Measurements from ENCODE around the gene YY1. TPM values are rescaled to one million over a fixed set of nuclear protein-coding genes. Genes with fewer than 3 reads are reported as not detected.

The YY1 gene
- total RNA-seq, 3 donors from 2014 or later: 60.8 to 78.7 (median 72.9) TPM

GRCh38 chr14:100317912-100318808, 79.2 kb downstream of the YY1 start:
- Histone ChIP-seq H3K4me3 (no peak overlapping the region), H3K36me3 (ENCODE audit: low read depth) (no peaks in the 10 kb centered on the region), H3K9me3 (no peaks in the 10 kb centered on the region), H3K4me1 (ENCODE audit: low read depth) (peaks cover 13% of the 10 kb centered on the region)
- DNase-seq (peak; percentile 77 to 82 (median 79)), ATAC-seq (peak; percentile 89)
- intact Hi-C loops (cut with DNase I, micrococcal nuclease): no loop called here
- TF ChIP-seq CTCF (IDR thresholded peaks at IDR 0.05): peak; percentile 79

GRCh38 chr14:100320157-100320856, 81.4 kb downstream of the YY1 start:
- no peaks in the 10 kb centered on the region for H3K9me3 ChIP-seq
- no peak for TF ChIP-seq CTCF (IDR thresholded peaks at IDR 0.05)
- intact Hi-C loops (cut with DNase I, micrococcal nuclease): no loop called here
- ATAC-seq (no peak), DNase-seq (no peak)
- no peak overlapping the region for H3K4me3 ChIP-seq
- no peaks in the 10 kb centered on the region for H3K36me3 ChIP-seq (ENCODE audit: low read depth)
- H3K4me1 ChIP-seq (ENCODE audit: low read depth): peaks cover 13% of the 10 kb centered on the region

- ATAC-seq: no peak
Measured at GRCh38 chr14:100321473-100322137, 82.7 kb downstream of the YY1 start.

GRCh38 chr14:100322138-100322957, 83.4 kb downstream of the YY1 start:
- no peak for ATAC-seq
- Histone ChIP-seq H3K4me3 (no peak overlapping the region), H3K4me1 (ENCODE audit: low read depth) (peaks cover 13% of the 10 kb centered on the region), H3K36me3 (ENCODE audit: low read depth) (no peaks in the 10 kb centered on the region), H3K9me3 (no peaks in the 10 kb centered on the region)
- intact Hi-C loops (cut with DNase I, micrococcal nuclease): no loop called here
- no peak for TF ChIP-seq CTCF (IDR thresholded peaks at IDR 0.05)
- DNase-seq: no peak

More at GRCh38 chr14:100321473-100322137, 82.7 kb downstream of the YY1 start:
- peak in 1 of 3 donors; percentile 11 for DNase-seq
- Histone ChIP-seq H3K36me3 (ENCODE audit: low read depth) (no peaks in the 10 kb centered on the region), H3K4me1 (ENCODE audit: low read depth) (peaks cover 13% of the 10 kb centered on the region), H3K4me3 (no peak overlapping the region), H3K9me3 (no peaks in the 10 kb centered on the region)
- intact Hi-C loops (cut with DNase I, micrococcal nuclease): no loop called here
- no peak for TF ChIP-seq CTCF (IDR thresholded peaks at IDR 0.05)

Measured in mucosa of descending colon (tissue), 3 donors.